Measurements from ENCODE around the gene KRT4.

- no peak for TF ChIP-seq CTCF (conservative IDR thresholded peaks at IDR 0.05 in 1 of 2, IDR thresholded peaks at IDR 0.05 in 1 of 2; ENCODE audit: extremely low read depth in 1 of 2, insufficient read depth in 1 of 2, low read depth in 1 of 2, low read length in 2 of 2)
- TF ChIP-seq EZH2 (IDR thresholded peaks at IDR 0.05; ENCODE audit: borderline replicate concordance, low read length), result no peak
Observed at GRCh38 chr12:52797529-52797894, 16.4 kb downstream of the KRT4 start.

Measured in mammary epithelial cell (primary cell).